ENCODE results near the gene TSC22D4. TPM values are rescaled to one million over a fixed set of nuclear protein-coding genes. Genes with fewer than 3 reads are reported as not detected.
"Not testable (repeated sequence)": the region's sequence is repeated elsewhere in the genome, so short reads cannot be mapped to it uniquely, and the experiment has no call there.

Gene TSC22D4
- total RNA-seq, 1 donor from 2014 or later, result 68.7 TPM

DNA sequence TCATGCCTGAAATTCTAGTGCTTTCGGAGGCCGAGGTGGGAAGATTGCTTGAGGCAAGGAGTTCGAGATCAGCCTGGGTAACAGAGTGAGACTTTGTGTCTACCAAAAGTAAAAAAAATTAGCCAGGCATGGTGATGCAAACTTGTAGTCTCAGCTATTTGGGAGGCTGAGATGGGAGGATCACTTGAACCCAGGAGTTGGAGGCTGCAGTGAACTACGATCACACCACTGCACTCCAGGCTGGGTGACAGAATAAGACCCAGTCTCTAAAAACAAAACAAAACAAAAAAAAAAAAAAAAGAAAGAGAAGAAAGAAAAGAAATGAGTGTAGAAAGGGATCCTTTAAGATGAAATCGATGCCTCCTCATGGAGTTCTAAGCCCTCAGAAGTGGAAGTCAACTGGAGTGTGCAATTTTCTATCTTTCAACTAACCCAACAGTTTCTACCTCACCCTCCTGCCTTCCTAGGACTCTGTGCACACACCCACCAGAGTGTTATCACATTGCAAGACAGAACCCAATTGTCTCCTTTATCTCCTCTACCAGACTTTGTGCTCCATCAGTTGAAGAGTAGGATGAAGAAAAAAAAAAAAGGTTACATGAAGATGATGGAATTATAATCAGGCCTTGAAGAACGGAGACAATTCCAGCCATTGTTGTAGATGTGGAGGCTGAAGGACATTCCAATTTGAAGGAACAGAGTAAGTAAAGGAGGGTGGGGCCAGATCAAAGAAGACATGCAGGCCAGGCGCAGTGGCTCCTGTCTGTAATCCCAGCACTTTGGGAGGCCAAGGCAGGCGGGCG is 31.6 kb upstream of the TSC22D4 start:
- Mint-ChIP-seq H3K9me3 (no peaks in the 10 kb centered on the region), H3K4me1 (no peaks in the 10 kb centered on the region), H3K36me3 (ENCODE audit: low read depth) (no peaks in the 10 kb centered on the region), H3K27ac (no peak overlapping the region), H3K4me3 (no peak overlapping the region), H3K27me3 (peaks cover 10% of the 10 kb centered on the region)
- DNase-seq (no peak), ATAC-seq (ENCODE audit: low read depth) (no peak)
- TF ChIP-seq, protein P1, sequence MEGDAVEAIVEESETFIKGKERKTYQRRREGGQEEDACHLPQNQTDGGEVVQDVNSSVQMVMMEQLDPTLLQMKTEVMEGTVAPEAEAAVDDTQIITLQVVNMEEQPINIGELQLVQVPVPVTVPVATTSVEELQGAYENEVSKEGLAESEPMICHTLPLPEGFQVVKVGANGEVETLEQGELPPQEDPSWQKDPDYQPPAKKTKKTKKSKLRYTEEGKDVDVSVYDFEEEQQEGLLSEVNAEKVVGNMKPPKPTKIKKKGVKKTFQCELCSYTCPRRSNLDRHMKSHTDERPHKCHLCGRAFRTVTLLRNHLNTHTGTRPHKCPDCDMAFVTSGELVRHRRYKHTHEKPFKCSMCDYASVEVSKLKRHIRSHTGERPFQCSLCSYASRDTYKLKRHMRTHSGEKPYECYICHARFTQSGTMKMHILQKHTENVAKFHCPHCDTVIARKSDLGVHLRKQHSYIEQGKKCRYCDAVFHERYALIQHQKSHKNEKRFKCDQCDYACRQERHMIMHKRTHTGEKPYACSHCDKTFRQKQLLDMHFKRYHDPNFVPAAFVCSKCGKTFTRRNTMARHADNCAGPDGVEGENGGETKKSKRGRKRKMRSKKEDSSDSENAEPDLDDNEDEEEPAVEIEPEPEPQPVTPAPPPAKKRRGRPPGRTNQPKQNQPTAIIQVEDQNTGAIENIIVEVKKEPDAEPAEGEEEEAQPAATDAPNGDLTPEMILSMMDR (IDR thresholded peaks at IDR 0.05), result no peak
- intact Hi-C loops (cut with micrococcal nuclease), result no loop called here
- ChIA-PET POLR2A (no interaction called here), CTCF (no interaction called here)

DNA sequence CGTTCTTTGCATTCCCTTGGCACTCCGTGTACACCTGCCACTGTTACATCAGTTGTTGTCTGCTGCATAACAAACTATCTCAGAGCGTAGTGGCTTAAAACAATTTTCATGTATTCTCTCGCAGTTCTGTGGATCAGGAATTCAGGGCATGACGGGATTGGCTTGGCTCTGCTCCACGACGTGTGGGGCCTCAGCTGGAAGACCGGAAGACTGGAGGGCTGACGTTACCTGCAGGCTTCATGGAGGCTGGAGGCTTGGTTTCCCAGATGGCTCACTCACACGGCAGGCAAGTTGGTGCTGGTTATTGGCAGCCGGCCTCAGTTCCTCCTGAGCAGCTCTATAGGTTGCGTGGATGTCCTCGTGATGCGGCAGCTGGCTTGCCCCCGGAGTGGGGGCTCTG is 30.2 kb upstream of the TSC22D4 start:
- Mint-ChIP-seq H3K36me3 (ENCODE audit: low read depth) (no peaks in the 10 kb centered on the region), H3K4me3 (no peak overlapping the region), H3K27ac (no peak overlapping the region), H3K9me3 (no peaks in the 10 kb centered on the region), H3K4me1 (no peaks in the 10 kb centered on the region), H3K27me3 (peaks cover 10% of the 10 kb centered on the region)
- intact Hi-C loops (cut with micrococcal nuclease), result no loop called here
- ATAC-seq (ENCODE audit: low read depth) (no peak), DNase-seq (no peak)
- CTCF ChIA-PET, result interaction anchor here (1.3 kb wide), 1 partner anchor 39 kb away, joined by 3 read pairs; no protein-coding TSS in a partner anchor
- POLR2A ChIA-PET, result no interaction called here
- TF ChIP-seq, protein P1 (IDR thresholded peaks at IDR 0.05), result no peak

DNA sequence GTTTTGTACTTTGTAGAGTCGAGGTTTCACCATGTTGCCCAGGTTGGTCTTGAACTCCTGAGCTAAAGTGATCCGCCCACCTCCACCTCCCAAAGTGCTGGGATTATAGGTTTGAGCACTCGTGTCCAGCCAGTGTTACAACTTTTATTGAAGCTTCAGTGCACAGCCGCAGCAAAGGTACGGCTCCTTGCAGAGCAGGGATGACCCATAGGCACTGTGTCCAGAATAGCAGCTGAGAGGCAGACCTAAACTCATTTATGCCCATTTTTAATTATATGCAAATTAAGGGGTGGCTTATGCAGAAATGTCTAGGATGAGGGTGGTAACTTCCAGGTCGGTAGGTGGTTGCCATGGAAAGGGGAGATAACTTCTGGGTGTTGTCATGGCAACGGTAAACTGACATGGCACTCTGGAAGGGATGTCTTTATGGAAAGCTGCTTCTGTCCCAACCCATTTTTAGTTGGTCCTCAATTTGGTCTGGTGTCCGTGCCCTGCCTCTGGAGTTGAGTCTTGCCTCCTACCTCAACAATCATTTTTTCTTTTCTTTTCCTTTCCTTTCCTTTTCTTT is 27.4 kb upstream of the TSC22D4 start:
- POLR2A ChIA-PET, result no interaction called here
- ATAC-seq (ENCODE audit: low read depth), result no peak
- CTCF ChIA-PET, result no interaction called here
- no peak overlapping the region for H3K27ac Mint-ChIP-seq
- TF ChIP-seq, protein P1 (IDR thresholded peaks at IDR 0.05), result no peak
- no peaks in the 10 kb centered on the region for H3K9me3 Mint-ChIP-seq
- no peak overlapping the region for H3K4me3 Mint-ChIP-seq
- H3K4me1 Mint-ChIP-seq, result no peaks in the 10 kb centered on the region
- intact Hi-C loops (cut with micrococcal nuclease), result no loop called here
- peaks cover 9% of the 10 kb centered on the region for H3K27me3 Mint-ChIP-seq
- no peak for DNase-seq
- no peaks in the 10 kb centered on the region for H3K36me3 Mint-ChIP-seq (ENCODE audit: low read depth)

DNA sequence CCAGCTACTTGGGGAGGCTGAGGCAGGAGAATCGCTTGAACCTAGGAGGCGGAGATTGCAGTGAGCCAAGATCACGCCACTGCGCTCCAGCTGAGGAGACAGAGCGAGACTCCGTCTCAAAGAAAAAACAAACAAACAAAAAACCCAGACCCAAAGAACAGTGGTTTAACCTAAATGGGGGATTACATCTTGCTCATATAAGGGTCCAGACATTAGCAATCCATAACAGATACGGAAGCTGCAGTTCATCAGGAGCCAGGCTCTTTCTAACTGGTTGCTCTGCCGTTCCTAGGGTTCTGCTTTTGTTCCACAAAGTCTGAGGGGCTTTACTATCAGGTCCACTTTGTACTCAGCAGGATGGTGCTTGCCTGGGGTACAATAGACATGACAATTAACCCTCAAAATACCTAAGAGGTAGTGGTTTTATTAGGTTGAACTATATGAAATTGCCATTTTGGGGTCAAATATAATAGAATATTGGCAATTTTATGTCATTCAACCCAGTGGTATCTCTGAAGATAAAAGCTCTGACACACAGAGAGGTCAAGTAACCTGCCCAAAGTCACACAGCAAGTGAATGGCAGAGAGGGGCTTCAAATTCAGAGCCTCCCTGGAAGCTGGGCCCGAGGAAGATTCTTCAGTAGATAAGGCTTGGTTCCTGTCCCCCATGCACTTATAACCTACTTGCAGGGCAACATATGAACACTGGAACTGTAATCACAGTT is 26.0 kb upstream of the TSC22D4 start:
- H3K4me1 Mint-ChIP-seq, result no peaks in the 10 kb centered on the region

DNA sequence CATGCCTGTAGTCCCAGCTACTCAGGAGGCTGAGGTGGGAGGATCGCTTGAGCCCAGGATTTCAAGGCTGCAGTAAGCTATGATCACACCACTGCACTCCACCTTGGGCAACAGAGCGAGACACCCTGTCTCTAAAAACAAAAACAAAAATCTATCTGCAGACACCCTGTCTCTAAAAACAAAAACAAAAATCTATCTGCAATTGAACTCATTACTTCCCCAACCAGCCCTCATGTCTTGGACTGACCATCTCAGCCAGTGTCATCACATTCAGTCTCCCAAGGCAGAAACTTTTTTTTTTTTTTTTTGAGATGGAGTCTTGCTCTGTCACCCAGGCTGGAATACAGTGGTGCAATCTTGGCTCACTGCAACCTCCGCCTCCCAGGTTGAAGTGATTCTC is 25.0 kb upstream of the TSC22D4 start:
- intact Hi-C loops (cut with micrococcal nuclease); CTCF ChIA-PET; H3K9me3 Mint-ChIP-seq; ATAC-seq (ENCODE audit: low read depth); H3K27me3 Mint-ChIP-seq; H3K36me3 Mint-ChIP-seq (ENCODE audit: low read depth); DNase-seq; H3K4me3 Mint-ChIP-seq; POLR2A ChIA-PET; H3K27ac Mint-ChIP-seq; H3K4me1 Mint-ChIP-seq: not testable (repeated sequence)

More for the DNA sequence above, 26.0 kb upstream of the TSC22D4 start:
- DNase-seq (no peak), ATAC-seq (ENCODE audit: low read depth) (no peak)
- Mint-ChIP-seq H3K27ac (no peak overlapping the region), H3K36me3 (ENCODE audit: low read depth) (no peaks in the 10 kb centered on the region), H3K27me3 (peaks cover 4% of the 10 kb centered on the region), H3K4me3 (no peak overlapping the region), H3K9me3 (no peaks in the 10 kb centered on the region)
- ChIA-PET CTCF (no interaction called here), POLR2A (no interaction called here)
- TF ChIP-seq, protein P1 (IDR thresholded peaks at IDR 0.05), result no peak
- intact Hi-C loops (cut with micrococcal nuclease), result no loop called here

GRCh38 chr7:100500743-100501142 is 21.7 kb upstream of the TSC22D4 start:
- H3K4me1 Mint-ChIP-seq; H3K27ac Mint-ChIP-seq; POLR2A ChIA-PET; CTCF ChIA-PET; ATAC-seq (ENCODE audit: low read depth); H3K9me3 Mint-ChIP-seq; H3K27me3 Mint-ChIP-seq; intact Hi-C loops (cut with micrococcal nuclease); H3K4me3 Mint-ChIP-seq; H3K36me3 Mint-ChIP-seq (ENCODE audit: low read depth); DNase-seq: not testable (repeated sequence)

All from activated B cell treated with CpG ODN at 0.5 μM for 24 hours (primary cell).